Hepatocyte (in vitro differentiated cells): ENCODE measurements around the gene RCL1. TPM values are rescaled to one million over a fixed set of nuclear protein-coding genes. Genes with fewer than 3 reads are reported as not detected.
"Not testable (repeated sequence)": the region's sequence is repeated elsewhere in the genome, so short reads cannot be mapped to it uniquely, and the experiment has no call there.

Experiments
- DNase-seq: peaks from one replicate; pipeline ENCODE4 v3.0.0-alpha.2; 2016; ENCODE audit warnings: low spot score
- H2AFZ ChIP-seq: fragments of 200-600 bp; sonication (generic); 2 replicates; pipeline ENCODE4 v1.6.0; 2016; ENCODE audit warnings: antibody characterized with exemption, mild to moderate bottlenecking
- H3K27ac ChIP-seq: fragments of 200-600 bp; sonication (generic); 2 replicates; pipeline ENCODE4 v1.5.1; 2016; ENCODE audit warnings: mild to moderate bottlenecking
- H3K27me3 ChIP-seq: fragments of 200-600 bp; sonication (generic); 2 replicates; pipeline ENCODE4 v1.6.1; 2016
- H3K36me3 ChIP-seq: fragments of 200-600 bp; sonication (generic); replicated peaks from 2 replicates; pipeline ENCODE4 v1.5.1; 2016; ENCODE audit warnings: low read depth; ENCODE audit not compliant: insufficient read depth
- H3K4me1 ChIP-seq: fragments of 200-600 bp; sonication (generic); 2 replicates; pipeline ENCODE4 v1.5.1; 2016; ENCODE audit warnings: mild to moderate bottlenecking, moderate library complexity; ENCODE audit not compliant: insufficient read depth
- H3K4me2 ChIP-seq: fragments of 200-600 bp; sonication (generic); 2 replicates; pipeline ENCODE4 v1.6.0; 2016
- H3K4me3 ChIP-seq: fragments of 200-600 bp; sonication (generic); 2 replicates; pipeline ENCODE4 v1.5.1; 2016; ENCODE audit warnings: mild to moderate bottlenecking
- H3K79me2 ChIP-seq: fragments of 200-600 bp; sonication (generic); 2 replicates; pipeline ENCODE4 v1.6.0; 2017; ENCODE audit warnings: mild to moderate bottlenecking
- H3K9me2 ChIP-seq: fragments of 200-600 bp; sonication (generic); replicated peaks from 2 replicates; pipeline ENCODE4 v1.6.0; 2017; ENCODE audit warnings: mild to moderate bottlenecking; ENCODE audit not compliant: insufficient read depth
- H3K9me3 ChIP-seq: fragments of 200-600 bp; sonication (generic); 2 replicates; pipeline ENCODE4 v1.5.1; 2016; ENCODE audit warnings: low read depth, mild to moderate bottlenecking
- H4K20me1 ChIP-seq: fragments of 200-600 bp; sonication (generic); 2 replicates; pipeline ENCODE4 v1.6.0; 2016; ENCODE audit warnings: mild to moderate bottlenecking; ENCODE audit not compliant: insufficient read depth, poor library complexity, severe bottlenecking
- CTCF ChIP-seq: fragments of 200-600 bp; sonication (generic); IDR thresholded peaks from 2 replicates; pipeline ENCODE4 v1.5.1; 2016; ENCODE audit warnings: antibody characterized with exemption, mild to moderate bottlenecking; ENCODE audit not compliant: poor library complexity
- EZH2 ChIP-seq: fragments of 200-600 bp; sonication (generic); IDR thresholded peaks from 2 replicates; pipeline ENCODE4 v1.6.1; 2016; ENCODE audit warnings: antibody characterized with exemption, mild to moderate bottlenecking, borderline replicate concordance
- EZH2phosphoT487 ChIP-seq: fragments of 200-600 bp; sonication (generic); IDR thresholded peaks from one replicate; pipeline ENCODE4 v1.6.1; 2018; ENCODE audit warnings: antibody characterized with exemption, mild to moderate bottlenecking, low read depth, moderate library complexity; ENCODE audit not compliant: unreplicated experiment, severe bottlenecking
- WGBS: methylation state at CpG from one replicate; pipeline ENCODE4 v1.1.6; 2016; ENCODE audit warnings: low lambda C conversion rate; ENCODE audit errors: missing lambda C conversion rate; 5-methylcytosine and 5-hydroxymethylcytosine counted together
- polyA plus RNA-seq: library from polyadenylated mRNA; unstranded; fragments of >200 nt; fragmentation: Nextera tagmentation; extraction: Ambion mirVana; gene quantifications from 2 replicates; pipeline ENCODE4 v1.2.1, GENCODE V29; 2016
- total RNA-seq: library from RNA; depleted of rRNA; stranded (reverse); fragments of >200 nt; gene quantifications from 2 replicates; pipeline ENCODE4 v1.2.3, GENCODE V29; 2014

Gene RCL1
- total and polyA plus RNA-seq, 2 experiments from 2014 or later, result 25.6 to 30.1 TPM

DNA sequence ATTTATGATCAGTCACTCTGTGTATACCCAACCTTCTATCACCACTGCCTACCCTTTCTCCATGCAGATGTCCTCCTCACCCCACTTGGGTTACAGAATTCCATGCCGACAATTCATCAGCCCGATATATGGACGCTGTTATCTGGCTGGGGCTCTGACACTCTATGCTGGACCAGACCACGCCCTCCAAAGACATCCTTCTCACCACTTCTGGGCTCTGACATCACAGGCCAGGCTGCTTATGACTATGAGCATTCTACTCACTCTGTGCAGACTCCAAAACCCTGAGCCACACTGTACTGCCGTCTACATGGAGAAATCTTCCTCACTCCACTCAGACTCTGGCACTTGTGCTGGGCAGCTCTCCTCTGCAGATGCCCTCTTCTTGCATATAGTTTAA, 44.1 kb upstream of the RCL1 start:
- Histone ChIP-seq H2AFZ (no peak overlapping the region), H3K4me2 (no peak overlapping the region), H3K4me3 (no peak overlapping the region), H3K27ac (no peak overlapping the region), H3K27me3 (no peaks in the 10 kb centered on the region), H3K9me3 (no peaks in the 10 kb centered on the region), H4K20me1 (no peaks in the 10 kb centered on the region), H3K36me3 (no peaks in the 10 kb centered on the region), H3K4me1 (peaks cover under 1% of the 10 kb centered on the region), H3K9me2 (no peaks in the 10 kb centered on the region), H3K79me2 (no peaks in the 10 kb centered on the region)
- WGBS, result 91% methylated on average over 5 of the region's 5 CpGs
- TF ChIP-seq CTCF (no peak), EZH2phosphoT487 (no peak), EZH2 (no peak)
- no peak for DNase-seq

DNA sequence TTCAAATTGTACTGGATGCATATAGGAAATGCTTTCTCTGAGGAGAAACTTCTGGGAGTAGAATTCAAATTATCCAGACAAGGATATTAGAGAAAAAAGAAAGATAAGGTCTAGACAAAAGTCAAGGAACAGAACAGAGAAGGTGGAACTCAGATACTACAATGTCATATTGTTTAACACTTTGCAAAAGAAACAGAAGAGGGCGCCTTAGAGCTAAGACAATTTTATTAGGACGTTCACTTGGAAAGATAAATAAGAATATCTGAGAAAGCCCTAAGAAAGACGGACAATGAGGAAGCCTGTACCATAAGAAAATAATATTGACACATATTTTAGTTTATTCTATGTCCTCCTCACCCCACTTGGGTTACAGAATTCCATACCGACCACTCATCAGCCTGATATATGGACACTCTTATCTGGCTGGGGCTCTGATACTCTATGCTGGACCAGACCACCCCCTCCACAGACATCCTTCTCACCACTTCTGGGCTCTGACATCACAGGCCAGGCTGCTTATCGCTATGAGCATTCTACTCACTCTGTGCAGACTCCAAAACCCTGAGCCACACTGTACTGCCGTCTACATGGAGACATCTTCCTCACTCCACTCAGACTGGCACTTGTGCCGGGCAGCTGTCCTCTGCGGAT, 42.6 kb upstream of the RCL1 start:
- Histone ChIP-seq H3K36me3 (no peaks in the 10 kb centered on the region), H3K4me2 (no peak overlapping the region), H3K4me1 (no peaks in the 10 kb centered on the region), H2AFZ (no peak overlapping the region), H4K20me1 (no peaks in the 10 kb centered on the region), H3K9me2 (no peaks in the 10 kb centered on the region), H3K27ac (no peak overlapping the region), H3K79me2 (no peaks in the 10 kb centered on the region), H3K9me3 (no peaks in the 10 kb centered on the region), H3K27me3 (no peaks in the 10 kb centered on the region), H3K4me3 (no peak overlapping the region)
- peak; percentile 58 for DNase-seq
- WGBS, result 39% methylated on average over 8 of the region's 8 CpGs
- TF ChIP-seq CTCF (peak; percentile 57), EZH2phosphoT487 (no peak)

DNA sequence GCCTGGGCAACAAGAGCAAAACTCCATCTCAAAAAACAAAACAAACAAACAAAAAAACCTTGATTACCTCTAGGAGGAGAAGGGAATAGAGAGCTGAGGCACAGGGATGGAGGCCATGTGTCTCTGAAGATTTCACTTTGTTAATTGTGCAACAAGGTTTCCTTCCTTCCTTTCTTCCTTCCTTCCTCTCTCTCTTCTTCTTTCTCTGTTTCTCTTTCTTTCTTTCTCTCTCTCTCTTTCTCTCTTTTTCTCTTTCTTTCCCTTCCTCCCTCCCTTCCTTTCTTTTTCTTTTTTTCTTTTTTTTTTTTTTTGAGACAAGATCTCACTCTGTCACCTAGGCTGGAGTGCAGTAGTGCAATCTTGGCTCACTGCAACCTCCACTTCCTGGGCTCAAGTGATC, 38.2 kb upstream of the RCL1 start:
- H3K79me2 ChIP-seq, H3K4me1 ChIP-seq, H2AFZ ChIP-seq, DNase-seq, H3K27me3 ChIP-seq, H3K9me3 ChIP-seq, H3K27ac ChIP-seq, H3K4me3 ChIP-seq, H3K4me2 ChIP-seq, H3K9me2 ChIP-seq, H3K36me3 ChIP-seq, H4K20me1 ChIP-seq: not testable (repeated sequence)

GRCh38 chr9:4755026-4755609, 37.6 kb upstream of the RCL1 start:
- Histone ChIP-seq H3K27ac (no peak overlapping the region), H3K27me3 (no peaks in the 10 kb centered on the region), H2AFZ (no peak overlapping the region), H3K4me3 (no peak overlapping the region), H3K36me3 (no peaks in the 10 kb centered on the region), H3K4me1 (no peaks in the 10 kb centered on the region), H3K4me2 (no peak overlapping the region), H3K9me3 (no peaks in the 10 kb centered on the region), H4K20me1 (no peaks in the 10 kb centered on the region), H3K79me2 (no peaks in the 10 kb centered on the region), H3K9me2 (no peaks in the 10 kb centered on the region)
- WGBS, result 62% methylated on average over 5 of the region's 5 CpGs
- no peak for TF ChIP-seq EZH2phosphoT487
- TF ChIP-seq CTCF, result no peak
- no peak for TF ChIP-seq EZH2
- DNase-seq, result no peak
